Suppressor macrophage treated with lipopolysaccharide for 4 hours (primary cell): ENCODE measurements around the gene CTSC.

ENCODE experiments used
- DNase-seq: peaks from one replicate; pipeline ENCODE4 v3.0.0-alpha.2; 2020

Gene CTSC

GRCh38 chr11:88315981-88316441 lies 21.5 kb downstream of the CTSC start:
- DNase-seq, result no peak

- no peak for DNase-seq
Measured at GRCh38 chr11:88315015-88315414, 22.5 kb downstream of the CTSC start.

GRCh38 chr11:88313441-88313840 lies 24.1 kb downstream of the CTSC start:
- peak; percentile 57 for DNase-seq

- no peak for DNase-seq
Measured at GRCh38 chr11:88312628-88313027, 24.9 kb downstream of the CTSC start.

GRCh38 chr11:88310246-88310645 lies 27.3 kb downstream of the CTSC start:
- DNase-seq, result no peak

GRCh38 chr11:88308576-88308975 lies 29.0 kb downstream of the CTSC start:
- DNase-seq, result no peak

- DNase-seq, result no peak
Measured at GRCh38 chr11:88307749-88308425, 29.6 kb downstream of the CTSC start.

- no peak for DNase-seq
Measured at GRCh38 chr11:88306785-88307184, 30.8 kb downstream of the CTSC start.

GRCh38 chr11:88305430-88305829 lies 32.1 kb downstream of the CTSC start:
- no peak for DNase-seq

- DNase-seq, result no peak
Measured at GRCh38 chr11:88304352-88304751, 33.2 kb downstream of the CTSC start.

- no peak for DNase-seq
Measured at GRCh38 chr11:88303037-88303436, 34.5 kb downstream of the CTSC start.

- peak; percentile 37 for DNase-seq
Measured at GRCh38 chr11:88301488-88302140, 35.9 kb downstream of the CTSC start.

- peak; percentile 12 for DNase-seq
Measured at GRCh38 chr11:88300888-88301487, 36.5 kb downstream of the CTSC start.

GRCh38 chr11:88297863-88298262 lies 39.7 kb downstream of the CTSC start:
- DNase-seq, result no peak

- no peak for DNase-seq
Measured at GRCh38 chr11:88297421-88297820, 40.1 kb downstream of the CTSC start.

- DNase-seq, result no peak
Measured at GRCh38 chr11:88295028-88295427, 42.5 kb downstream of the CTSC start.

- DNase-seq, result peak; percentile 17
Measured at GRCh38 chr11:88293931-88294330, 43.6 kb downstream of the CTSC start.

- DNase-seq, result no peak
Measured at GRCh38 chr11:88292171-88292843, 45.2 kb downstream of the CTSC start.

- DNase-seq, result no peak
Measured at GRCh38 chr11:88288560-88288959, 49.0 kb downstream of the CTSC start.

GRCh38 chr11:88284336-88285050 lies 53.0 kb downstream of the CTSC start:
- no peak for DNase-seq

- DNase-seq, result no peak
Measured at GRCh38 chr11:88282747-88283515, 54.6 kb downstream of the CTSC start.

GRCh38 chr11:88281317-88281712 lies 56.2 kb downstream of the CTSC start:
- DNase-seq, result no peak
